WTC11 (cell line): Measurements from ENCODE around the gene COA8. TPM values are rescaled to one million over a fixed set of nuclear protein-coding genes. Genes with fewer than 3 reads are reported as not detected.

Experiments used
- ATAC-seq: fragments of 200-7000 bp; cut with Tn5 transposase; 2 replicates; pipeline ENCODE4 v1.10.0; 2021; ENCODE audit warnings: mild to moderate bottlenecking, moderate library complexity
- CTCF ChIA-PET: fragments of 300-600 bp; sonication (Branson Sonifier 250); formaldehyde crosslinking; loops from one replicate; lab custom pipeline; 2021; ENCODE audit warnings: antibody characterized with exemption; lab: Charles Lee
- POLR2A ChIA-PET: fragments of 350-600 bp; sonication (Branson Sonifier 250); formaldehyde crosslinking; loops from one replicate; lab custom pipeline; 2021; ENCODE audit warnings: antibody characterized with exemption; lab: Charles Lee
- DNase-seq: peaks from one replicate; pipeline ENCODE4 v3.0.0; 2021; ENCODE audit warnings: low spot score
- H3K27ac Mint-ChIP-seq: 2 replicates; pipeline ENCODE4 v1.8.0; 2021; ENCODE audit warnings: mixed read lengths
- H3K27me3 Mint-ChIP-seq: 2 replicates; pipeline ENCODE4 v1.8.0; 2021; ENCODE audit warnings: low read depth, mild to moderate bottlenecking, moderate library complexity, mixed read lengths
- H3K36me3 Mint-ChIP-seq: 2 replicates; pipeline ENCODE4 v1.8.0; 2021; ENCODE audit warnings: mixed read lengths
- H3K4me1 Mint-ChIP-seq: 2 replicates; pipeline ENCODE4 v1.8.0; 2022; ENCODE audit warnings: mixed read lengths
- H3K4me3 Mint-ChIP-seq: 2 replicates; pipeline ENCODE4 v1.8.0; 2021; ENCODE audit warnings: mild to moderate bottlenecking, moderate library complexity, mixed read lengths
- H3K9me3 Mint-ChIP-seq: 2 replicates; pipeline ENCODE4 v1.8.0; 2021; ENCODE audit warnings: mixed read lengths
- CBFB ChIP-seq: sonication (generic); formaldehyde crosslinking; IDR thresholded peaks from 2 replicates; pipeline ENCODE4 v1.8.1; 2022; ENCODE audit warnings: mild to moderate bottlenecking, low read depth, missing genetic modification reagents
- CREB1 ChIP-seq: sonication (generic); formaldehyde crosslinking; IDR thresholded peaks from 2 replicates; pipeline ENCODE4 v1.8.0; 2023; ENCODE audit warnings: mild to moderate bottlenecking, missing genetic modification reagents
- CREM ChIP-seq: sonication (generic); formaldehyde crosslinking; IDR thresholded peaks from 2 replicates; pipeline ENCODE4 v1.8.1; 2022; ENCODE audit warnings: mild to moderate bottlenecking, missing genetic modification reagents, moderate library complexity
- ELF4 ChIP-seq: sonication (generic); formaldehyde crosslinking; IDR thresholded peaks from 2 replicates; pipeline ENCODE4 v1.8.1; 2022; ENCODE audit warnings: low read depth, mild to moderate bottlenecking, moderate library complexity, missing genetic modification reagents
- ESRRA ChIP-seq: sonication (generic); formaldehyde crosslinking; IDR thresholded peaks from 2 replicates; pipeline ENCODE4 v1.8.1; 2022; ENCODE audit warnings: mild to moderate bottlenecking, missing genetic modification reagents, borderline replicate concordance
- FOXK1 ChIP-seq: sonication (generic); formaldehyde crosslinking; IDR thresholded peaks from 2 replicates; pipeline ENCODE4 v1.8.0; 2022; ENCODE audit warnings: mild to moderate bottlenecking, moderate library complexity, missing genetic modification reagents
- GTF2I ChIP-seq: fragments of 250-450 bp; sonication (Bioruptor Pico); conservative IDR thresholded peaks from 2 replicates; pipeline ENCODE4 v1.4.0; 2021; ENCODE audit warnings: mild to moderate bottlenecking
- HMGA2 ChIP-seq: fragments of 250-450 bp; sonication (Bioruptor Pico); IDR thresholded peaks from 2 replicates; pipeline ENCODE4 v1.4.0; 2021; ENCODE audit warnings: mild to moderate bottlenecking, moderate library complexity
- NFATC4 ChIP-seq: fragments of 250-450 bp; sonication (Bioruptor Pico); IDR thresholded peaks from 2 replicates; pipeline ENCODE4 v1.9.0; 2021; ENCODE audit warnings: mild to moderate bottlenecking
- NR2C2 ChIP-seq: sonication (generic); formaldehyde crosslinking; IDR thresholded peaks from 2 replicates; pipeline ENCODE4 v1.8.0; 2022; ENCODE audit warnings: mild to moderate bottlenecking, missing genetic modification reagents
- SMAD4 ChIP-seq: sonication (generic); formaldehyde crosslinking; IDR thresholded peaks from 2 replicates; pipeline ENCODE4 v1.8.0; 2022; ENCODE audit warnings: mild to moderate bottlenecking, missing genetic modification reagents
- SP1 ChIP-seq: sonication (generic); formaldehyde crosslinking; conservative IDR thresholded peaks from 2 replicates; pipeline ENCODE4 v1.8.1; 2022; ENCODE audit warnings: missing genetic modification reagents
- TEAD1 ChIP-seq: sonication (generic); formaldehyde crosslinking; IDR thresholded peaks from 2 replicates; pipeline ENCODE4 v1.8.0; 2022; ENCODE audit warnings: mild to moderate bottlenecking, missing genetic modification reagents
- ZNF263 ChIP-seq: sonication (generic); formaldehyde crosslinking; IDR thresholded peaks from 2 replicates; pipeline ENCODE4 v1.8.1; 2022; ENCODE audit warnings: low read depth, mild to moderate bottlenecking, moderate library complexity, missing genetic modification reagents
- total RNA-seq: library from RNA; stranded (reverse); gene quantifications from 3 replicates; pipeline ENCODE4 v1.2.3, GENCODE V29; 2021
- TF ChIP-seq, protein P1 (sequence below): sonication (generic); formaldehyde crosslinking; IDR thresholded peaks from 2 replicates; pipeline ENCODE4 v1.8.0; 2022; ENCODE audit warnings: mild to moderate bottlenecking, missing genetic modification reagents
- TF ChIP-seq, protein P2 (sequence below): sonication (generic); formaldehyde crosslinking; IDR thresholded peaks from 2 replicates; pipeline ENCODE4 v1.8.1; 2022; ENCODE audit warnings: missing genetic modification reagents, borderline replicate concordance
- TF ChIP-seq, protein P3 (sequence below): sonication (generic); formaldehyde crosslinking; IDR thresholded peaks from 2 replicates; pipeline ENCODE4 v1.8.1; 2023; ENCODE audit warnings: mild to moderate bottlenecking, missing genetic modification reagents, moderate library complexity
- TF ChIP-seq, protein P4 (sequence below): sonication (generic); formaldehyde crosslinking; IDR thresholded peaks from 2 replicates; pipeline ENCODE4 v1.8.0; 2023; ENCODE audit warnings: missing genetic modification reagents, mild to moderate bottlenecking, borderline replicate concordance
- TF ChIP-seq, protein P5 (sequence below): fragments of 250-450 bp; sonication (Bioruptor Pico); IDR thresholded peaks from 2 replicates; pipeline ENCODE4 v1.8.0; 2021; ENCODE audit warnings: mild to moderate bottlenecking

COA8 gene
- total RNA-seq, 1 experiment from 2014 or later: 36.4 TPM

DNA sequence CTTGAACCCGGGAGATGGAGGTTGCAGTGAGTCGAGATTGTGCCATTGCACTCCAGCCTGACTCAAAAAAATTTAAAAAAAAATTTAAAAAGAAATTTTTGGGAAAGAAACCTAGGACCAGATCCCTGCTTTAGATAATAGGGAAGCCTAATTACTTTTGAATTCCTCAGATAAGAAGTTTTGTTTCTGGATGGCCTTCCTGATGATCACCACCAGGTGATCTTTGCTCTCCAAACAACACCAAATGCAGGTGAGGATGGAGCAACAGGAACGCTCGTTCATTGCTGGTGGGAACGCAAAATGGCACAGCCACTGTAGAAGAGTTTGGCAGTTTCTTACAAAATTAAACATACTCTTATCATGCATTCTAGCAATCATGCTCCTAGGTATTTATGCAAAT lies 37.7 kb downstream of the COA8 start:
- POLR2A ChIA-PET: no interaction called here
- ATAC-seq: no peak
- H3K4me3 Mint-ChIP-seq: no peak overlapping the region
- H3K9me3 Mint-ChIP-seq: no peaks in the 10 kb centered on the region
- no peak overlapping the region for H3K27ac Mint-ChIP-seq
- H3K4me1 Mint-ChIP-seq: peaks cover under 1% of the 10 kb centered on the region; the same call in 1 of the 2 replicates
- H3K27me3 Mint-ChIP-seq: peaks cover under 1% of the 10 kb centered on the region; the same call in 1 of the 2 replicates
- TF ChIP-seq GTF2I (CRISPR knock-in tag) (no peak), FOXK1 (CRISPR knock-in tag) (no peak), HMGA2 (CRISPR knock-in tag) (no peak), SMAD4 (CRISPR knock-in tag) (no peak), CBFB (CRISPR knock-in tag) (no peak), CREB1 (CRISPR knock-in tag) (no peak), NFATC4 (CRISPR knock-in tag) (no peak), TEAD1 (CRISPR knock-in tag) (no peak), NR2C2 (CRISPR knock-in tag) (no peak), ESRRA (CRISPR knock-in tag) (no peak), ELF4 (no peak), CREM (CRISPR knock-in tag) (no peak), SP1 (no peak), ZNF263 (CRISPR knock-in tag) (no peak)
- TF ChIP-seq, protein P1, sequence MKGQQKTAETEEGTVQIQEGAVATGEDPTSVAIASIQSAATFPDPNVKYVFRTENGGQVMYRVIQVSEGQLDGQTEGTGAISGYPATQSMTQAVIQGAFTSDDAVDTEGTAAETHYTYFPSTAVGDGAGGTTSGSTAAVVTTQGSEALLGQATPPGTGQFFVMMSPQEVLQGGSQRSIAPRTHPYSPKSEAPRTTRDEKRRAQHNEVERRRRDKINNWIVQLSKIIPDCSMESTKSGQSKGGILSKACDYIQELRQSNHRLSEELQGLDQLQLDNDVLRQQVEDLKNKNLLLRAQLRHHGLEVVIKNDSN: no peak
- TF ChIP-seq, protein P2, sequence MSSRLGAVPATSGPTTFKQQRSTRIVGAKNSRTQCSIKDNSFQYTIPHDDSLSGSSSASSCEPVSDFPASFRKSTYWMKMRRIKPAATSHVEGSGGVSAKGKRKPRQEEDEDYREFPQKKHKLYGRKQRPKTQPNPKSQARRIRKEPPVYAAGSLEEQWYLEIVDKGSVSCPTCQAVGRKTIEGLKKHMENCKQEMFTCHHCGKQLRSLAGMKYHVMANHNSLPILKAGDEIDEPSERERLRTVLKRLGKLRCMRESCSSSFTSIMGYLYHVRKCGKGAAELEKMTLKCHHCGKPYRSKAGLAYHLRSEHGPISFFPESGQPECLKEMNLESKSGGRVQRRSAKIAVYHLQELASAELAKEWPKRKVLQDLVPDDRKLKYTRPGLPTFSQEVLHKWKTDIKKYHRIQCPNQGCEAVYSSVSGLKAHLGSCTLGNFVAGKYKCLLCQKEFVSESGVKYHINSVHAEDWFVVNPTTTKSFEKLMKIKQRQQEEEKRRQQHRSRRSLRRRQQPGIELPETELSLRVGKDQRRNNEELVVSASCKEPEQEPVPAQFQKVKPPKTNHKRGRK (CRISPR knock-in tag): no peak
- TF ChIP-seq, protein P3, sequence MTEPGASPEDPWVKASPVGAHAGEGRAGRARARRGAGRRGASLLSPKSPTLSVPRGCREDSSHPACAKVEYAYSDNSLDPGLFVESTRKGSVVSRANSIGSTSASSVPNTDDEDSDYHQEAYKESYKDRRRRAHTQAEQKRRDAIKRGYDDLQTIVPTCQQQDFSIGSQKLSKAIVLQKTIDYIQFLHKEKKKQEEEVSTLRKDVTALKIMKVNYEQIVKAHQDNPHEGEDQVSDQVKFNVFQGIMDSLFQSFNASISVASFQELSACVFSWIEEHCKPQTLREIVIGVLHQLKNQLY (CRISPR knock-in tag): no peak
- TF ChIP-seq, protein P4, sequence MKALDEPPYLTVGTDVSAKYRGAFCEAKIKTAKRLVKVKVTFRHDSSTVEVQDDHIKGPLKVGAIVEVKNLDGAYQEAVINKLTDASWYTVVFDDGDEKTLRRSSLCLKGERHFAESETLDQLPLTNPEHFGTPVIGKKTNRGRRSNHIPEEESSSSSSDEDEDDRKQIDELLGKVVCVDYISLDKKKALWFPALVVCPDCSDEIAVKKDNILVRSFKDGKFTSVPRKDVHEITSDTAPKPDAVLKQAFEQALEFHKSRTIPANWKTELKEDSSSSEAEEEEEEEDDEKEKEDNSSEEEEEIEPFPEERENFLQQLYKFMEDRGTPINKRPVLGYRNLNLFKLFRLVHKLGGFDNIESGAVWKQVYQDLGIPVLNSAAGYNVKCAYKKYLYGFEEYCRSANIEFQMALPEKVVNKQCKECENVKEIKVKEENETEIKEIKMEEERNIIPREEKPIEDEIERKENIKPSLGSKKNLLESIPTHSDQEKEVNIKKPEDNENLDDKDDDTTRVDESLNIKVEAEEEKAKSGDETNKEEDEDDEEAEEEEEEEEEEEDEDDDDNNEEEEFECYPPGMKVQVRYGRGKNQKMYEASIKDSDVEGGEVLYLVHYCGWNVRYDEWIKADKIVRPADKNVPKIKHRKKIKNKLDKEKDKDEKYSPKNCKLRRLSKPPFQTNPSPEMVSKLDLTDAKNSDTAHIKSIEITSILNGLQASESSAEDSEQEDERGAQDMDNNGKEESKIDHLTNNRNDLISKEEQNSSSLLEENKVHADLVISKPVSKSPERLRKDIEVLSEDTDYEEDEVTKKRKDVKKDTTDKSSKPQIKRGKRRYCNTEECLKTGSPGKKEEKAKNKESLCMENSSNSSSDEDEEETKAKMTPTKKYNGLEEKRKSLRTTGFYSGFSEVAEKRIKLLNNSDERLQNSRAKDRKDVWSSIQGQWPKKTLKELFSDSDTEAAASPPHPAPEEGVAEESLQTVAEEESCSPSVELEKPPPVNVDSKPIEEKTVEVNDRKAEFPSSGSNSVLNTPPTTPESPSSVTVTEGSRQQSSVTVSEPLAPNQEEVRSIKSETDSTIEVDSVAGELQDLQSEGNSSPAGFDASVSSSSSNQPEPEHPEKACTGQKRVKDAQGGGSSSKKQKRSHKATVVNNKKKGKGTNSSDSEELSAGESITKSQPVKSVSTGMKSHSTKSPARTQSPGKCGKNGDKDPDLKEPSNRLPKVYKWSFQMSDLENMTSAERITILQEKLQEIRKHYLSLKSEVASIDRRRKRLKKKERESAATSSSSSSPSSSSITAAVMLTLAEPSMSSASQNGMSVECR (CRISPR knock-in tag): no peak
- TF ChIP-seq, protein P5, sequence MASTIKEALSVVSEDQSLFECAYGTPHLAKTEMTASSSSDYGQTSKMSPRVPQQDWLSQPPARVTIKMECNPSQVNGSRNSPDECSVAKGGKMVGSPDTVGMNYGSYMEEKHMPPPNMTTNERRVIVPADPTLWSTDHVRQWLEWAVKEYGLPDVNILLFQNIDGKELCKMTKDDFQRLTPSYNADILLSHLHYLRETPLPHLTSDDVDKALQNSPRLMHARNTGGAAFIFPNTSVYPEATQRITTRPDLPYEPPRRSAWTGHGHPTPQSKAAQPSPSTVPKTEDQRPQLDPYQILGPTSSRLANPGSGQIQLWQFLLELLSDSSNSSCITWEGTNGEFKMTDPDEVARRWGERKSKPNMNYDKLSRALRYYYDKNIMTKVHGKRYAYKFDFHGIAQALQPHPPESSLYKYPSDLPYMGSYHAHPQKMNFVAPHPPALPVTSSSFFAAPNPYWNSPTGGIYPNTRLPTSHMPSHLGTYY (CRISPR knock-in tag): no peak
- TF ChIP-seq, all 79 proteins: peak for 0
- no peaks in the 10 kb centered on the region for H3K36me3 Mint-ChIP-seq
- CTCF ChIA-PET: interaction anchor here (1.1 kb wide), 1 partner anchor 208 kb away, joined by 3 read pairs; no protein-coding TSS in a partner anchor
- no peak for DNase-seq
